G401 (cell line): ENCODE measurements around the gene IL17D. TPM values are rescaled to one million over a fixed set of nuclear protein-coding genes. Genes with fewer than 3 reads are reported as not detected.
"Not testable (repeated sequence)": the region's sequence is repeated elsewhere in the genome, so short reads cannot be mapped to it uniquely, and the experiment has no call there.

ENCODE experiments used
- DNase-seq: peaks from one replicate; pipeline ENCODE4 v3.0.0-alpha.2; 2015; ENCODE audit warnings: low spot score
- in situ Hi-C: cut with HindIII; loops from 2 replicates; pipeline ENCODE4 v1.10.0; 2016; ENCODE audit warnings: low sequenced_read_pairs, mixed read lengths
- total RNA-seq: library from RNA; depleted of rRNA; stranded (reverse); fragments of >200 nt; shearing (Covaris generic); gene quantifications from 2 replicates; pipeline ENCODE4 v1.2.3, GENCODE V29; 2014; rRNA removed

Gene IL17D, protein sequence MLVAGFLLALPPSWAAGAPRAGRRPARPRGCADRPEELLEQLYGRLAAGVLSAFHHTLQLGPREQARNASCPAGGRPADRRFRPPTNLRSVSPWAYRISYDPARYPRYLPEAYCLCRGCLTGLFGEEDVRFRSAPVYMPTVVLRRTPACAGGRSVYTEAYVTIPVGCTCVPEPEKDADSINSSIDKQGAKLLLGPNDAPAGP
- total RNA-seq, result 5.9 and 9.8 TPM in 2 replicates

GRCh38 chr13:20702915-20703779 lies at the start of gene IL17D:
Gene IL17D, plus strand, starts transcription at chr13:20703699. Its CDS starts 303 bp downstream, at chr13:20704002.
- in situ Hi-C loops, result no loop called here
- DNase-seq, result peak; percentile 46

GRCh38 chr13:20654156-20654555 lies 49.3 kb upstream of the IL17D start:
- in situ Hi-C loops, result no loop called here
- no peak for DNase-seq

GRCh38 chr13:20658451-20659040 lies 45.0 kb upstream of the IL17D start:
- DNase-seq, result no peak

DNA sequence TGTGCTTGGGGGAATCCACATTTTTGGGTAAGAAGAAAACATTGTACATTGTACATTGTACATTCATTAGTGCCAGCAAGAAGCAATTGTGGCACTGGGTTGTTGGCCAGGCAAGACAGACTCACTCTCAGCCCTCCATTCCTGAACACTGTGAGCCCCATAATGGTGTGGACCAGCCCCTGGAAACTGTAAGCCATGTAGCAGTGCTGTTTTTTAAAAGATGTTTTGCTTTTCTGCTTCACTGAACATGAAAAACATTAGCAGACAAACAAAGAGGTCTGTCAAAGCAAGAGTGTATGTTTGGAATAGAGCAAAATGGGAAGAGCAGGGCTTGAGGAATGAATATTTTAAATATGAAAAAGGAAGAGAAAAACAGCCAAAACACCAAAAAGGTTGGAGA lies 39.1 kb upstream of the IL17D start:
- DNase-seq, result peak; percentile 21
- in situ Hi-C loops, result no loop called here

More at GRCh38 chr13:20658451-20659040, 45.0 kb upstream of the IL17D start:
- in situ Hi-C loops, result no loop called here

DNA sequence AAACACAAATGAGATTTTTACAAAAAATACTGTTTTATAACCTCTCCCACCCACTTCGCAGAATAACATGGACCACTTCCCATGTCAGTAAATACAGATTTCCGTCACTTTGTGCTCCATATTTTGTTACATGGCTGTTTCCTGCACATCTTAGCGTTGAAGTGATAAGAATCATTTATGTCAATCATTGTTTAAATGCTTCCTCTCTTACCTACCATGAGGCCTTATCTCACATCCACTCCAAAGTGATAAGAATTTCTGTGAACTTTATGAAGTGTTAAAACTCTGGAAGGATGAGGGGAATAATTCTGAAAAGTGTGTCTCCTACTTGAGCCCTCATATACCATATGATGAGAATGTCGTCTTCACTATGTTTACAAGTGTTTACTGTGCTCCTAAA lies 36.6 kb upstream of the IL17D start:
- in situ Hi-C loops, result no loop called here
- DNase-seq, result no peak

GRCh38 chr13:20667857-20668437 lies 35.6 kb upstream of the IL17D start:
- no peak for DNase-seq
- in situ Hi-C loops, result no loop called here

- in situ Hi-C loops, result no loop called here
Observed at GRCh38 chr13:20669162-20669561, 34.3 kb upstream of the IL17D start.

GRCh38 chr13:20671789-20672188 lies 31.7 kb upstream of the IL17D start:
- in situ Hi-C loops, result no loop called here
- peak; percentile 24 for DNase-seq

More at GRCh38 chr13:20669162-20669561, 34.3 kb upstream of the IL17D start:
- no peak for DNase-seq

DNA sequence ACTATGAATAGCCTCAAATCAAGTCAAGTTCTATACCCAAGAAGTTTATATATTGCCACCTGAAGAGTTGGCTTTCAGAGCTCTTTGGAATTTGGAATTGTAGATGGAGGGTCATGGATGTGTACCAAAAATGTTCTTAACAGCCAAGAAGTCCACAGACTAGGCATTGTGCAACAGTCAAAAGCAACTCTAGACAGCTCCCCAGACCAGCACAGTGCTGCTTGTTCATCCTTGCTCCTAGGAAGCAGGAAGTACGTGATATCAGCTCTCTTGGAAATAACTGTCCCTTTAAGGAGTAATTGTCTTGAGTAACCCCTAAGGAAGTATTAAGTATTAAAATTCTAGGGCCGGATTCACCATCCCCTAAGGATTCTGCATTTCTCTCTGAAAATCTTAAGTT lies 30.7 kb upstream of the IL17D start:
- DNase-seq, result no peak
- in situ Hi-C loops, result no loop called here

GRCh38 chr13:20673715-20674114 lies 29.8 kb upstream of the IL17D start:
- DNase-seq, result peak; percentile 12
- in situ Hi-C loops, result no loop called here

- no peak for DNase-seq
- in situ Hi-C loops, result no loop called here
Observed at GRCh38 chr13:20676213-20676612, 27.3 kb upstream of the IL17D start.

DNA sequence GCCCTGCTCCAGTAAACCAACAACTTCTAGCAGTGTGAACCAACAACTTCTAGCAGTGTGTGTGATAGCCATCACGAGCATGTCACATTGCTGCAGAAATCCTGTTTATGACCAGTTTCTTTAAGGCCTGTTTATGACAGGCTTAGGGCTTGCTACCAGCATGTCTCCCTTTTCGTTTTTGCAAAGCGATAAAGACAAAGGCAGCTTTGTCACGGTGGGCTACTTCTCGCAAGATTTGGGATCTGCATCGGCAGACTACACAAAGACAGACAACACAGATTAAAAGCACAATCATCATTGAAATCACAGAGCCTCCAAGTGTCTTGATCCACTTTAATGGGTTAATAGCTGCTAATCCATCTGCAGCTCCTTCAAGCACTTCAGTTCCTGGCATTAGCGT lies 24.9 kb upstream of the IL17D start:
- in situ Hi-C loops, DNase-seq: not testable (repeated sequence)

DNA sequence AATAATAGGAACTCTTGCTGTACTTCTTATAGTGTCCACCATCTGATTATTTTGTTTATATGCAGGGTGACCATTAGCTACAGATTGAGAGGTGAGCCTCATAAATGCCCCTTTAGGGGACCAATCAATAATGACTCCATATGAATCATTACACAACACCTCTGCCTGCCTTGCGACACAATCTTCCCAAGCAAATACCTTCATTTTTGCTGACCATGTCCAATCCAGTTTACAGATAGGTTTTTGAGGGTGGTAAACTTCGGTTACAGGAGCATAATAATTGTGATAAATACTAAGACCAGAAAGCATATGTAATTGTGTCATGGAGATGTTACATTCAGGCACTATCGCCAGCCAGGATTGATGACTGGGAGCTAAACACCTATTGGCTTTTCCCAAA lies 23.6 kb upstream of the IL17D start:
- in situ Hi-C loops, result no loop called here
- no peak for DNase-seq

- in situ Hi-C loops, result no loop called here
Observed at GRCh38 chr13:20680416-20681080, 23.0 kb upstream of the IL17D start.

DNA sequence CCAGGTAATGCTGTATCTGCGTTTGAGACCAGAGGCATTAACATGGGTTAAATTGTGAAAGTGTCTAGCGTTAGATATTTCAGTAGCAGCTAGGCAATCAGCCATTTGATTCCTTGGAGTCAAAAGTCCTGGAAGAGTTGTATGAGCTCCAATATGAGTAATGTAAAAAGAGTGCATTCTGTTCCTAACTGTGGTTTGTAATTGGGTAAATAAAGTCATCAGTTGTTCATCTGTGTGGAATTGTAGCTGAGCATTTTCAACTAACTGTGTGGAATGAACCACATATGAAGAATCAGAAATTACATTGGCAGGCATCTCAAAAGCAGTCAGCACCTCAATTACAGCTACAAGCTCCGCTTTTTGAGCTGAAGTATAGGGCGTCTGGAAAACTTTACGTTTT lies 22.0 kb upstream of the IL17D start:
- in situ Hi-C loops, DNase-seq: not testable (repeated sequence)

More at GRCh38 chr13:20680416-20681080, 23.0 kb upstream of the IL17D start:
- no peak for DNase-seq

- in situ Hi-C loops, result no loop called here
- DNase-seq, result no peak
Observed at GRCh38 chr13:20682061-20682460, 21.4 kb upstream of the IL17D start.

GRCh38 chr13:20684041-20684440 lies 19.5 kb upstream of the IL17D start:
- in situ Hi-C loops, result no loop called here
- DNase-seq, result no peak

- in situ Hi-C loops, result no loop called here
- DNase-seq, result no peak
Observed at GRCh38 chr13:20684546-20684945, 19.0 kb upstream of the IL17D start.

GRCh38 chr13:20685092-20685491 lies 18.4 kb upstream of the IL17D start:
- no peak for DNase-seq
- in situ Hi-C loops, result no loop called here
